ENCODE results near the gene FANCI.

The FANCI gene

GRCh38 chr15:89328398-89329254, 84.8 kb downstream of the FANCI start:
- no peak overlapping the region for H3K4me3 ChIP-seq (ENCODE audit: low read depth, low read length)
- DNase-seq (ENCODE audit: low read depth) = no peak

GRCh38 chr15:89329329-89330084, 85.7 kb downstream of the FANCI start:
- H3K4me3 ChIP-seq (ENCODE audit: low read depth, low read length) = no peak overlapping the region
- DNase-seq (ENCODE audit: low read depth) = no peak

- no peak overlapping the region for H3K4me3 ChIP-seq (ENCODE audit: low read depth, low read length)
- DNase-seq (ENCODE audit: low read depth) = no peak
Observed at GRCh38 chr15:89330119-89330518, 86.3 kb downstream of the FANCI start.

- no peak for DNase-seq (ENCODE audit: low read depth)
- no peak overlapping the region for H3K4me3 ChIP-seq (ENCODE audit: low read depth, low read length)
Observed at GRCh38 chr15:89330881-89331595, 87.3 kb downstream of the FANCI start.

GRCh38 chr15:89332446-89332845, 88.7 kb downstream of the FANCI start:
- DNase-seq (ENCODE audit: low read depth) = no peak

GRCh38 chr15:89333011-89333860, 89.5 kb downstream of the FANCI start:
- DNase-seq (ENCODE audit: low read depth) = no peak
- peak overlapping the region; percentile 71 for H3K4me3 ChIP-seq (ENCODE audit: low read depth, low read length)

More at GRCh38 chr15:89332446-89332845, 88.7 kb downstream of the FANCI start:
- H3K4me3 ChIP-seq (ENCODE audit: low read depth, low read length) = peak overlapping the region; percentile 71

- H3K4me3 ChIP-seq (ENCODE audit: low read depth, low read length) = peak overlapping the region; percentile 71
- no peak for DNase-seq (ENCODE audit: low read depth)
Observed at GRCh38 chr15:89333959-89334509, 90.3 kb downstream of the FANCI start.

GRCh38 chr15:89334510-89335297, 90.9 kb downstream of the FANCI start, which contains the start of gene POLG:
Gene POLG, minus strand, starts transcription at chr15:89334824. Its CDS starts 1,070 bp downstream, at chr15:89333754.
- H3K4me3 ChIP-seq (ENCODE audit: low read depth, low read length) = peak within 1 kb of the TSS; percentile 71
- DNase-seq (ENCODE audit: low read depth) = peak; percentile 98

- no peak for DNase-seq (ENCODE audit: low read depth)
- H3K4me3 ChIP-seq (ENCODE audit: low read depth, low read length) = peak overlapping the region; percentile 71
Observed at GRCh38 chr15:89335298-89336041, 91.7 kb downstream of the FANCI start.

- DNase-seq (ENCODE audit: low read depth) = no peak
- no peak overlapping the region for H3K4me3 ChIP-seq (ENCODE audit: low read depth, low read length)
Observed at GRCh38 chr15:89338036-89338435, 94.3 kb downstream of the FANCI start.

GRCh38 chr15:89340573-89340972, 96.8 kb downstream of the FANCI start:
- DNase-seq (ENCODE audit: low read depth) = no peak
- no peak overlapping the region for H3K4me3 ChIP-seq (ENCODE audit: low read depth, low read length)

GRCh38 chr15:89341316-89342005, 97.7 kb downstream of the FANCI start:
- H3K4me3 ChIP-seq (ENCODE audit: low read depth, low read length) = no peak overlapping the region

GRCh38 chr15:89342840-89343239, 99.1 kb downstream of the FANCI start:
- no peak for DNase-seq (ENCODE audit: low read depth)
- no peak overlapping the region for H3K4me3 ChIP-seq (ENCODE audit: low read depth, low read length)

More at GRCh38 chr15:89341316-89342005, 97.7 kb downstream of the FANCI start:
- DNase-seq (ENCODE audit: low read depth) = no peak

GRCh38 chr15:89345248-89345647, 101.5 kb downstream of the FANCI start:
- H3K4me3 ChIP-seq (ENCODE audit: low read depth, low read length) = no peak overlapping the region
- DNase-seq (ENCODE audit: low read depth) = no peak

- DNase-seq (ENCODE audit: low read depth) = no peak
- H3K4me3 ChIP-seq (ENCODE audit: low read depth, low read length) = no peak overlapping the region
Observed at GRCh38 chr15:89346516-89347231, 102.9 kb downstream of the FANCI start.

GRCh38 chr15:89349206-89349558, 105.4 kb downstream of the FANCI start:
- no peak overlapping the region for H3K4me3 ChIP-seq (ENCODE audit: low read depth, low read length)
- DNase-seq (ENCODE audit: low read depth) = no peak

Data from skeletal muscle cell (primary cell).